Keratinocyte (primary cell): ENCODE measurements around the gene GMCL1. TPM values are rescaled to one million over a fixed set of nuclear protein-coding genes. Genes with fewer than 3 reads are reported as not detected.

Experiments used
- DNase-seq: peaks from one replicate; pipeline ENCODE4 v3.0.0-alpha.2; 2011; ENCODE audit warnings: low read depth, missing footprints, low spot score
- FAIRE-seq: peaks from 2 replicates; lab custom pipeline; 2011; peaks lifted over from hg19 to GRCh38; lab: Jason Lieb, UNC
- H2AFZ ChIP-seq: 2 replicates; pipeline ENCODE4 v1.6.0; 2012; ENCODE audit warnings: low read length, control low read depth, inconsistent platforms; ENCODE audit not compliant: control insufficient read depth
- H3K27ac ChIP-seq: 2 replicates; pipeline ENCODE4 v1.5.1; 2011; ENCODE audit warnings: low read length; ENCODE audit not compliant: control insufficient read depth, insufficient read depth
- H3K27me3 ChIP-seq: 3 replicates; pipeline ENCODE4 v1.6.0; 2011; ENCODE audit warnings: low read length; ENCODE audit not compliant: control insufficient read depth, insufficient read depth; ENCODE audit errors: extremely low read depth
- H3K36me3 ChIP-seq, 2 experiments: 2 replicates in 1 of 2; 3 replicates in 1 of 2; pipeline ENCODE4 v1.5.1; 2011; ENCODE audit warnings: low read length in 2 of 2, mild to moderate bottlenecking in 1 of 2; ENCODE audit not compliant: control insufficient read depth in 2 of 2, insufficient read depth in 2 of 2; ENCODE audit errors: extremely low read depth in 1 of 2
- H3K4me1 ChIP-seq: 3 replicates; pipeline ENCODE4 v1.5.1; 2011; ENCODE audit warnings: low read length; ENCODE audit not compliant: control insufficient read depth, insufficient read depth; ENCODE audit errors: extremely low read depth
- H3K4me2 ChIP-seq: 3 replicates; pipeline ENCODE4 v1.6.0; 2011; ENCODE audit warnings: low read depth, low read length; ENCODE audit not compliant: control insufficient read depth, insufficient read depth; ENCODE audit errors: extremely low read depth
- H3K4me3 ChIP-seq, 3 experiments: fragments of 200-600 bp in 1 of 3; sonication (generic) in 1 of 3; 2 replicates in 2 of 3; 3 replicates in 1 of 3; pipeline ENCODE4 v1.5.1; 2011 to 2016; ENCODE audit warnings: low read length in 3 of 3, mild to moderate bottlenecking in 3 of 3, control low read depth in 2 of 3, inconsistent platforms in 1 of 3, low read depth in 1 of 3, mixed read lengths in 1 of 3, mixed run types in 1 of 3, moderate library complexity in 1 of 3; ENCODE audit not compliant: control insufficient read depth in 2 of 3, insufficient read depth in 2 of 3; ENCODE audit errors: extremely low read depth in 1 of 3
- H3K79me2 ChIP-seq: 2 replicates; pipeline ENCODE4 v1.6.0; 2012; ENCODE audit warnings: low read length; ENCODE audit not compliant: control insufficient read depth, insufficient read depth
- H3K9ac ChIP-seq: 3 replicates; pipeline ENCODE4 v1.6.0; 2011; ENCODE audit warnings: low read length; ENCODE audit not compliant: control insufficient read depth, insufficient read depth; ENCODE audit errors: extremely low read depth
- H3K9me1 ChIP-seq: 3 replicates; pipeline ENCODE4 v1.6.0; 2011; ENCODE audit warnings: low read length; ENCODE audit not compliant: control insufficient read depth, insufficient read depth; ENCODE audit errors: extremely low read depth
- H3K9me3 ChIP-seq: 2 replicates; pipeline ENCODE4 v1.5.1; 2012; ENCODE audit warnings: low read depth, low read length; ENCODE audit not compliant: control insufficient read depth
- H4K20me1 ChIP-seq: 3 replicates; pipeline ENCODE4 v1.6.0; 2011; ENCODE audit warnings: low read length; ENCODE audit not compliant: control insufficient read depth, insufficient read depth; ENCODE audit errors: extremely low read depth
- CTCF ChIP-seq, 3 experiments: IDR thresholded peaks in 1 of 3; conservative IDR thresholded peaks in 1 of 3; optimal IDR thresholded peaks in 1 of 3; 2 replicates in 2 of 3; 3 replicates in 1 of 3; pipeline versions ENCODE3 to v1.5.1; 2011; ENCODE audit warnings: low read length in 3 of 3, mild to moderate bottlenecking in 3 of 3, moderate library complexity in 2 of 3, control low read depth in 1 of 3, inconsistent platforms in 1 of 3; ENCODE audit not compliant: insufficient read depth in 2 of 3; ENCODE audit errors: extremely low read depth in 1 of 3
- EZH2 ChIP-seq: IDR thresholded peaks from one replicate; pipeline ENCODE4 v1.6.1; 2012; ENCODE audit warnings: inconsistent platforms, mild to moderate bottlenecking, low read length, moderate library complexity
- dilution Hi-C: fragments of 300-500 bp; cut with MboI; formaldehyde crosslinking; loops from one replicate; pipeline ENCODE4 v1.7.0; 2020; ENCODE audit warnings: low sequenced_read_pairs; ENCODE audit not compliant: extremely low pct_ligation_motif_present
- polyA plus RNA-seq, 5 experiments: library from polyadenylated mRNA; depleted of rRNA in 3 of 5; stranded (reverse) in 3 of 5; stranded (forward) in 1 of 5; unstranded in 1 of 5; fragments of >200 nt; gene quantifications; 1 replicate in 1 of 5; 2 replicates in 3 of 5; 3 replicates in 1 of 5; pipeline versions ENCODE4 v1.2.1 to v1.2.3, GENCODE V29; 2011 to 2012; ENCODE audit warnings: missing spikeins in 2 of 5, low read depth in 1 of 5, low replicate concordance in 1 of 5

GMCL1 gene
- polyA plus RNA-seq, 1 donor (not counting 4 experiments of a cell fraction or from before 2014, with no cell fraction given), result 7.5 TPM

DNA sequence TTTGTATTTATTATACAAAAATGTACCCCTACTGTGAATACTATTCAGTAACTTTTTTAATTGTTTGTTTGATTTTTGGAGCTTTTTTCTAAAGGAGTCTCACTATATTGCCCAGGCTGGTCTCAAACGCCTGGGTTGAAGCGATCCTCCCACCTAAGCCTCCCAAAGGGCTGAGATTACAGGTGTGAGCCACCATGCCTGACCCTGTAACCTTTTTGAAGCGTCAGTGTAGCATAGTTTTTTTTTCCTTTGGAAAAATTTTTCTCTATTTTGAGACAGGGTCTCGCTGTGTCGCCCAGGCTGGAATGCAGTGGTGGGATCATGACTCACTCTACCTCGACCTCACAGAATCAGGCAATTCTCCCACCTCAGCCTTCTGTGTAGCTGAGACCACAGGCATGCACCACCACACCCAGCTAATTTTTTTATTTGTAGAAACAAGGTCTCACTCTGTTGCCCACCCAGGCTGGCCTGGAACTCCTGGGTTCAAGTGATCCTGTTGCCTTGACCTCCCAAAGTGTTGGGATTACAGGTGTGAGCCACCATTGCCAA lies 2.0 kb downstream of the GMCL1 start:
- H3K27me3 ChIP-seq, result no peaks in the 10 kb centered on the region
- no peaks in the 10 kb centered on the region for H4K20me1 ChIP-seq
- no peak overlapping the region for H3K9ac ChIP-seq
- peaks cover 18% of the 10 kb centered on the region for H3K79me2 ChIP-seq
- dilution Hi-C loops, result no loop called here
- DNase-seq (no peak), FAIRE-seq (no peak)
- TF ChIP-seq CTCF (optimal IDR thresholded peaks at IDR 0.05 in 1 of 3, IDR thresholded peaks at IDR 0.05 in 1 of 3, conservative IDR thresholded peaks at IDR 0.05 in 1 of 3; ENCODE audit: extremely low read depth in 1 of 3, insufficient read depth in 2 of 3, low read length in 3 of 3) (no peak), EZH2 (no peak)
- no peak overlapping the region for H3K27ac ChIP-seq
- H2AFZ ChIP-seq, result no peak overlapping the region
- H3K4me1 ChIP-seq, result peaks cover 15% of the 10 kb centered on the region
- no peaks in the 10 kb centered on the region for H3K9me3 ChIP-seq
- H3K4me3 ChIP-seq, result no peak overlapping the region
- H3K36me3 ChIP-seq, result no peaks in the 10 kb centered on the region
- H3K9me1 ChIP-seq, result no peaks in the 10 kb centered on the region
- no peak overlapping the region for H3K4me2 ChIP-seq

DNA sequence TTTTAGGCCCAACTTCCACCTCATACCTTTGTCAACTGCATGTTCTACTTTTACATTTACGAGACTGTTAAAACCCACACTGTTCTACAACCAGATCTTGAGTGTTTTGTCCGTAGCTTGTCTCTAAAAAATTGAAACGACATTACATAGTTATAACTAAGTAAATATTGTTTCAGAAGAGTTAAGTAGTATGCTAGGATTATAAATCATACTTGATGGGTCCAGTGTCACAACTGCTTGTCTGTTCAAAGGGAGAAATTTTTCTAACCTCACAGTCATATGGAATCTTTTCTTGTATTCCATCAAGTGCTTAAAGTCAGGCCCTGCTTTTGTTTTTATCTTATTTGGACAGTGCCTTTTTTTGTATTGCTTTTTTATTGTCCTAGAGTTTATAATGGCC lies 4.3 kb downstream of the GMCL1 start:
- no peak overlapping the region for H3K27ac ChIP-seq
- TF ChIP-seq EZH2 (no peak), CTCF (optimal IDR thresholded peaks at IDR 0.05 in 1 of 3, IDR thresholded peaks at IDR 0.05 in 1 of 3, conservative IDR thresholded peaks at IDR 0.05 in 1 of 3; ENCODE audit: extremely low read depth in 1 of 3, insufficient read depth in 2 of 3, low read length in 3 of 3) (no peak)
- peaks cover 8% of the 10 kb centered on the region for H3K4me1 ChIP-seq
- dilution Hi-C loops, result no loop called here
- H2AFZ ChIP-seq, result no peak overlapping the region
- H3K27me3 ChIP-seq, result no peaks in the 10 kb centered on the region
- H3K9me3 ChIP-seq, result no peaks in the 10 kb centered on the region
- DNase-seq (no peak), FAIRE-seq (no peak)
- no peaks in the 10 kb centered on the region for H3K9me1 ChIP-seq
- peaks cover 18% of the 10 kb centered on the region for H3K79me2 ChIP-seq
- no peak overlapping the region for H3K4me3 ChIP-seq
- H4K20me1 ChIP-seq, result no peaks in the 10 kb centered on the region
- no peak overlapping the region for H3K4me2 ChIP-seq
- no peak overlapping the region for H3K9ac ChIP-seq
- no peaks in the 10 kb centered on the region for H3K36me3 ChIP-seq
